ENCODE data around the gene CPLX1. TPM values are rescaled to one million over a fixed set of nuclear protein-coding genes. Genes with fewer than 3 reads are reported as not detected.

CPLX1 gene
- total and polyA plus RNA-seq, 3 donors from 2014 or later, result 4.4 to 8.2 (median 5.5) TPM

GRCh38 chr4:747546-748170, 78.3 kb downstream of the CPLX1 start:
- no peaks in the 10 kb centered on the region for H3K27me3 ChIP-seq
- H3K4me1 ChIP-seq, result no peaks in the 10 kb centered on the region
- no peak for DNase-seq
- no peaks in the 10 kb centered on the region for H3K9me3 ChIP-seq
- no peak overlapping the region for H3K27ac ChIP-seq
- intact Hi-C loops (cut with DNase I; ENCODE audit: low total_unique reads), result no loop called here
- TF ChIP-seq CTCF (IDR thresholded peaks at IDR 0.05) (no peak), POLR2A (IDR thresholded peaks at IDR 0.05) (no peak)
- WGBS, 2 donors, result 65 to 81% methylated on average over 18 to 20 of the region's 34 CpGs
- H3K36me3 ChIP-seq (ENCODE audit: low read depth, missing control alignments), result no peaks in the 10 kb centered on the region
- no peak overlapping the region for H3K4me3 ChIP-seq

- Histone ChIP-seq H3K4me3 (peak overlapping the region in 1 of 2 donors; percentile 20), H3K9me3 (no peaks in the 10 kb centered on the region), H3K27me3 (no peaks in the 10 kb centered on the region), H3K36me3 (ENCODE audit: low read depth, missing control alignments) (no peaks in the 10 kb centered on the region), H3K4me1 (no peaks in the 10 kb centered on the region), H3K27ac (no peak overlapping the region)
- TF ChIP-seq CTCF (IDR thresholded peaks at IDR 0.05), result no peak
- TF ChIP-seq POLR2A (IDR thresholded peaks at IDR 0.05), result no peak
- WGBS, 2 donors, result 54 to 79% methylated on average over 31 to 37 of the region's 44 CpGs
- no peak for DNase-seq
- intact Hi-C loops (cut with DNase I; ENCODE audit: low total_unique reads), result no loop called here
Measured at GRCh38 chr4:744212-744841, 81.6 kb downstream of the CPLX1 start.

GRCh38 chr4:743463-744211, 82.3 kb downstream of the CPLX1 start:
- no peaks in the 10 kb centered on the region for H3K4me1 ChIP-seq
- TF ChIP-seq POLR2A (IDR thresholded peaks at IDR 0.05) (no peak), CTCF (IDR thresholded peaks at IDR 0.05) (no peak)
- H3K27ac ChIP-seq, result no peak overlapping the region
- H3K9me3 ChIP-seq, result no peaks in the 10 kb centered on the region
- WGBS, 2 donors, result 59 to 62% methylated on average over 22 of the region's 22 CpGs
- H3K4me3 ChIP-seq, result no peak overlapping the region
- intact Hi-C loops (cut with DNase I; ENCODE audit: low total_unique reads), result no loop called here
- no peaks in the 10 kb centered on the region for H3K36me3 ChIP-seq (ENCODE audit: low read depth, missing control alignments)
- H3K27me3 ChIP-seq, result no peaks in the 10 kb centered on the region
- no peak for DNase-seq

GRCh38 chr4:742742-743311, 83.1 kb downstream of the CPLX1 start:
- H3K27ac ChIP-seq, result no peak overlapping the region
- H3K27me3 ChIP-seq, result no peaks in the 10 kb centered on the region
- no peaks in the 10 kb centered on the region for H3K36me3 ChIP-seq (ENCODE audit: low read depth, missing control alignments)
- TF ChIP-seq CTCF (IDR thresholded peaks at IDR 0.05), result peak; percentile 39 to 84 (median 74)
- TF ChIP-seq POLR2A (IDR thresholded peaks at IDR 0.05), result no peak
- H3K9me3 ChIP-seq, result no peaks in the 10 kb centered on the region
- 89 to 93% methylated on average over 9 to 23 of the region's 26 CpGs for WGBS, 2 donors
- intact Hi-C loops (cut with DNase I; ENCODE audit: low total_unique reads), result no loop called here
- H3K4me1 ChIP-seq, result no peaks in the 10 kb centered on the region
- peak; percentile 74 for DNase-seq
- no peak overlapping the region for H3K4me3 ChIP-seq

Data from testis (tissue), 3 donors.